ENCODE measurements around the gene PARVA.
A peak's percentile ranks its signal among the peaks of the same experiment; 100 is the strongest.

PARVA gene

DNA sequence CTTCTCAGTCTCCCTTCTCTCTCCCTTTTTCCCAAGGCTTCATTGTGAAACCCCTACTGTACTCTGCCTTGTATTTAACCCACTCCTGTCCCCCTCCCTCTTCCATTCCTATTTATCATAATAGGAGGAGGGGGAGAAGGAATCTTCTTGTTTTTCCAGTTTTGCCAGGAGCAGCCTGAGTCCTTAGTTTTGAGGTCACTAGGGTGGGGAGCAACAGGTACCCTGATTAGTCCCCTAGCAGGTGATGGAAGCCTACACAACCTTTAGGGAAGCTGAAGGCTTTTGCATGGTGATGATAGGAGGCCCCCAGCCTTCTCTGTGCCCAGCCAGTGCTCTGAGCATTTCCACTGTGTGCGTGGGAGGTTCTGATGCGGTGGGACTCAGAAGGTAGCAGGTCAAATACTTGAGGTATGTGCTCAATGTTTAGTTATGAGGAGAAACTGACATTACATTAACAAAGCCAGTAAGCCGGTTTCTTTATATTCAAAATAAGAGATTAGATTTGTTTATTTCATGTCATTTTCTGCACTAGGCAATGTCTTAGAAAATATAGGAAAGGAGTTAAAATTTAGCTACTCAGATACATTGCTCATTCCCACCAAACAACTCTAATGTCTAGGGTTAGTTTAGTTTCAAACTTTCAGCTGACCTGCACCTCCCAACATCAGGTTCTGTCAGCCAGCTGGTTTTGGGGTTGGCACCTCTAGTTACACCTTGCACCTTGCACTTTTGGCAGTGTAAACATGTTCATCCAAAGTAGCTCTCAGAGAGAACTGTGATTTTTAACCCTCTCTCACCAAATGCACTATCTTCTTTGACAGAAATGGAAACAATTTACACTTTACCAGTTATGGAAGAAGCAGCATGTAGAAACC is 26.0 kb downstream of the PARVA start:
- no peak for DNase-seq (ENCODE audit: extremely low read depth in 1 of 2, low read depth in 1 of 2)

DNA sequence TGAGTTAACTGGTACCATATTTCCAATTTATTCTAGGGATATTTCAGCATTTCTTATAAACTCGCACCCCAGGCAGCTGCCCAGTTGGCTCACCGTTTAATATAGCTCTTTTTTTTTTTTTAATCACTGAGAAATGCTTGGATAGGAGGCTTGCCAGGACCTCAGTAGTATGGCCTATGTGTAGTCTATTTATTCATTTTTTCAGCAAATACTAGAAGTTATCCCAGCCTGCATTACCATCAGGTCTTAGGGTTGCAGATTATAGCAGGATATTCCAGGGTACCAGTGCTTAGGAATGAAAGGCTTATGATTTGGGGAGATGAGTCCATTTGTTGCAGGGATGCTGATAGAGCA is 26.6 kb downstream of the PARVA start:
- no peak for DNase-seq (ENCODE audit: extremely low read depth in 1 of 2, low read depth in 1 of 2)

DNA sequence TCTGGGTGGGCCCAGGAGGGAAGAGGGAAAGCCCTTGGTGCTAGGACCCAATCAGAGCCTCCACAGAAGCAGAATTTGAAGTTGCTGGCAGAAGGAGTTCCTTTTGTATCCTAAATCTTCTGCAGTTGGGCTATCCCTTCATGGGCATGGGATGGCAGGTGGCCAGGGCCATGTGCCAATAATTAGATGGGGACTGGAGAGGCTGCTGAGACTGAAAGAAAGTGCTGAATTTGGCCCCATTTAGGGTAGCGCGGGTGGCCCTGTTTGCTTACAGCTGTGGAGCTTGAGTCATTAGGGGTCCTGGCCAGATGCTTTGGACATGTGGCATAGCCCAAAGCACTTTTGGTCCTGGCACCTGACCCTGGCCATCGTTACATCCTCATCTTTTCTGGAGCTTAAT is 27.1 kb downstream of the PARVA start:
- no peak for DNase-seq (ENCODE audit: extremely low read depth in 1 of 2, low read depth in 1 of 2)

DNA sequence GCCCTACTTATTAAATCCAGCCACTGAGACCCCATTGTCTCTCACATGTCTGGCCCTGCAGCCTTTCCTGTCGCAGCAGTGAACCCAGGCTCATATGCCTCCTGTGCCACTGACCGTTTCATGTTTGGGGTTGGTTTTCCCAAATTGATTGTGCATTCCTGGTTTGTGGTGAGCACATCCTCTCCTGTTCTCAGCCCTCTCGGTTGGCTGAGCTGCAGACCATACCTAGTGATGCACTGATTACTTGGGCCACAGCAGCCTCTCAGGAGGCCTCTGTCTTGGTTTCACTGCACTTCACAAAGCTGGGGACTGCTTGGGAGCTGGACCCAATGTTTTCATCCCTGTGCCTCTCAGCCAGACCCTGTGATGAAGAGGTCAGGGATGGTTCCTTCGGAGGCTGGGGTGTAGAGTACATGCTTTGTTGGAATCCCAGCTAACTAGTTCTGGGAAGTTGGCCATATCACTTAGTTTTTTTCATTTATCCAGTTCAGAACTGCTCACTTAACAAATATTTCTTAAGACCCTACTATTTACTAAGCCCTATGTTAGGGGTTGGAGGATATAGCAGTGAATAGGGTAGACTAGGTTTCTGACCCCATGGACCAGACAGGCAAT is 30.9 kb downstream of the PARVA start:
- DNase-seq (ENCODE audit: extremely low read depth in 1 of 2, low read depth in 1 of 2) = no peak

DNA sequence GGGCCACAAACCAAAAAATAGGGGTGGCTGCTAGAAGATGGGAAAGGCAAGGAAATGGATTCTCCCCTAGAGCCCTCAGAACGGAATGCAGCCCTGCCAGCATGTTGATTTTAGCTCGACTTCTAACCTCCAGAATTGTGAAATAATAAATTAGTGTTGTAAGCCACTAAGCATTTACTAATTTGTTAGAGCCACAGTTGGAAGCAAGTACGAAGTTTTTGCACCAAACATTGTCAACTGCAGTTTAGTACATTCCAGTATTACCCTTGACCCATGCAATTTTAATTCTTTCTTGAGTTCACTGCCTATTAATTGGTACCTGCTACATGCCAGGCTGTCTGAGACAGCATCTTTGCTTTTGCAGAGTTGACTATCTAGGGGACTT is 32.2 kb downstream of the PARVA start:
- no peak for DNase-seq (ENCODE audit: extremely low read depth in 1 of 2, low read depth in 1 of 2)

DNA sequence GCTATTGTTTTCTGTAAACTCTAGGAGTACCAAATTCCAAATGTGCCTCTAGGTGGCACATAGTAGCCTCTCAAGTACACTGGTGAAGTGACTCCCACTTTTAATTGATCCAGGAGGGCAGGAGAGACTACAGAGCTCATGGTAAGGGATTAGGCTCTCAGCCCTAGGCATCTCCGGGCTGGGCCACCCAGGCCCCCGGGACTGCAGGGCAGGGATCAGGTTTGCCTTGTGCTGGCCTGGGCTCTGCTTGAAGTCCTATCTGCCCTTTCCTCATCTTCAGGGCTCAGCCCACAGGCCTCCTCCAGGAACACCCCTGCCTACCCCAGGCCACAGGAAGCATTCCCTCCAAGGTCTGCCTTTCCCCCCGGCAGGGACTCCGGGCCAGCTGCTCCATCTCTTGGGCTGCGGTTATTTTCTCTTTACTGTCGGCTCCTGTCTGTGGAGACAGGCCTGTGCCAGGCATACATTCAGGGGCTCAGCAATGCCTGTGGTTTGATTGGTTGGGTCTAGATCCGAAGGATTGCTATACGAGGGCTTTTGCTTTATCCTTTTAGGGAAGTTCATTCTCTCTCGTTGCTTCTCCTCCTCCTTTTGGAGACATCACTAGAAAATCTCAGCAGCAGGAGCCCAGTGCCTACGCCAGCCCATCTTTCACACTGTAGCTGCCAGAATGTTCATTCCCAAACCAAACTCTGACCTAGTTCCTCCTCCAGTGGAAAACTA is 32.8 kb downstream of the PARVA start:
- DNase-seq (ENCODE audit: extremely low read depth in 1 of 2, low read depth in 1 of 2) = no peak

DNA sequence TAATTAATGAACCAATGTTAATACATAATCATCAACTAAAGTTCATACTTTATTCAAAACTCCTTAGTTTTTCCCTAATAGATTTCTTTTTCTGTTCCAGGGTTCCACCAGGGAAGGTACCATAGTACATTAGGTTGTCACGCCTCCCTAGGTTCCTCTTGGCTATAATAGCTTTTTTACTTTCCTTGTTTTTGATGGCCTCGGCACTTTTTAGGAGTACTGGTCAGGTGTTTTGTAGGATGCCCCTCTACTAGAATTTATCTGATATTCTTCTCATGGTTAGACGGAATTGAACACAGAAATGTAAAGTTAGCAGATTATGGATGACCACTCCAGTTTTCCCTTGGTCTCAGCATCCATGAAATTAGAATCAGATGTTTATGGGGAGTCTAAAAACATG is 34.0 kb downstream of the PARVA start:
- DNase-seq (ENCODE audit: extremely low read depth in 1 of 2, low read depth in 1 of 2) = no peak

DNA sequence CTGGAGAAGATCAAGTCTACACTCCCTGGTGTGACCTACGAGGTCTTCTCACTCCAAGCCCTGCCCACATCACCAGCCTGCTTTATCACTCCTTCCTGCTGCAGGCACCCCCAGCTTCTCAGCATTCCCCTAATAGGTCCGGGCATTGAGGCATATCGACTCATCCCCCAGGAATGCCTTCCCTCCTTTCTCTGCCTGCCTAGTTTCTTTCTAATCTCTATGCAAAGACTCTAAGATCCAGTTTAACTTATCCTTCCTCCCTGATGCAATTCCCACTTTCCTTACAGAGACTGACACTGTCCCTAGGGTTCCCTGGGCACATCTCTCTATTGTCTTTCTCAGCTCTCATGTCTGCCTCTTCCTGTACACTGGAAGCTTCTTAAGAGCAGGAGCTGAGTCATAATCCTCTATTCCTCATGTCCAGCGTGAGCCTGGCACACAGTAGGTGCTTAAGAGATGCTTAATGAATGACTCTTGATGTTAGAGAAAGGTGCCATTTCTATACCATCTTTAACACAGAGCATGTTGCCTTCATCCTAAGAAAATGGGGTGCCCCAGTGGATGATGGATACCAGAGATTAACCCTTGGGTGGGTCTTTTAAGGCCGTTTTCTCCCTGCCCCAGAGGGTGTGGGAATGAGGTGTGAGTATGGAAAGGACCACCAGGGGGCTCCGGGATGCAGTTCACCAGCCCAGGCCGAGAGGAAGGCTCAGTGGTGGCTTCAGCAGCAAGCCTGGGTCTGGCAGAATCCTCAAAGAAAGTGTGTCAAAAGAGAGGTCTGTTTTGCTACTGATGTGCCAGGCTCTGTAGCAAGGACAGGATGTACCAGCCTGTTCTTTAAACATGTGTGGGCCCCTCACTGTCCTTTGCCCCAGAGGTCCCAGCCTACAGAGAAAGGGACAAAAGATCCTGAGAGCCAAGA is 34.7 kb downstream of the PARVA start:
- DNase-seq (ENCODE audit: extremely low read depth in 1 of 2, low read depth in 1 of 2) = peak; percentile 6 to 7

DNA sequence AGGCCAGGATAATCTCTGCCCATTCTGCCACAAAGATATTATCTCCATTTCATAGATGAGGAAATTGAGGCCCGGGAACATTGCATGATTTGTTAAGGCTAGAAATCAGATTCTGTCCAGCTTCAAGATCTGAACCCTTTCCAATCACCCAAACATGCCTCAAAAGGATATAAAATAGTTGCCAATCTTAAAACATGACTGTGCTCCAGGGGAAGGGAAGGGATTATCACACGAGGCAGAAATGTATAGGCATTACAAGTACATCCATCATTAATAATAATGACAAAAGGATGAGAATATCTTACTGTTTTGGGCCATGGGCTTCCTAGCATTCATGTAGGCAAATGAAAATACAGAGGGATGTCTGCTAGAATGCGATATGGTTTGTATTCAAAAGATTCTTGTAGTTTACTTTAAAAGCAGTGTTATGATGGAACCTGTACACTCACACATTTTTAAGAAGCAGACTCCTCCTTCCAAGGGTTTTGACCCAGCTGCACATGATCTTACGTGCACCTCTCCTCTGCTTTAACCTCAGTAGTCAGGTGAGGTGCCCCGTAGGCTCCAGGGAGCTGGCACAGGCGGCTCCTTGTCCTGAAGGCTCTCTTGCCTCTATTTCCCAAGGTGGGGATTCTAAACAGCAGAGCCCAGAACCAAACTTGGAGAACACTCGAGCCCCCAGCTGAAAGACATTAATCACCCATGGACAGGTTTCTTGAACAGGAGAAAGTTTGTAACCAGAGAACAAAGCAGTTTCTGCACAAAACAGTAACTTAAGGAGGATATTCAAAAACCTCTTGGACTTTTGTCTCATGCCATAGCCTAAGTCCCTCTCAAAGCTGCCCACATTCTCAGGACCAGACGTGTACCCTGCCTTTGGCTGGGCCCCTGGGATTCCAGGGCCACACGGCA is 36.0 kb downstream of the PARVA start:
- DNase-seq (ENCODE audit: extremely low read depth in 1 of 2, low read depth in 1 of 2) = no peak

DNA sequence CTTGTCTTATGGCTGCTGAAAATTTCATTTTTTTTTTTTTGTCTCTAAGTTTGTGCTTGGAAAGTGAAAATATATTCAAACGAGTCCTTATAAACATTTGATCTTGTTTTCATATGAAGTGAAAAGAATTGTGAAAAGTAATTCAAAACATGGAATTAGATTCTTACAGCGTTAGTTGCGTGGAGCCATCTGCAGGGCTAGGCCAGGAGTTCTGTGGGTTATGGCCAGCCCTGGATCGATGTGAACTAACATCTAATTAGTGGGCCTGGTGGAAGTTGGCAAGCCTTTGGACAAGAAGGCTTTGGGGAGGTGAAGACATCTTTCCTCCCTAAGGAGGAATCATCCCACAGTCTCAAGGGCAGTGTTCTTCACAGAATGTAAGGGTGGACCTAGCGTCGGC is 37.2 kb downstream of the PARVA start:
- DNase-seq (ENCODE audit: extremely low read depth in 1 of 2, low read depth in 1 of 2) = no peak

DNA sequence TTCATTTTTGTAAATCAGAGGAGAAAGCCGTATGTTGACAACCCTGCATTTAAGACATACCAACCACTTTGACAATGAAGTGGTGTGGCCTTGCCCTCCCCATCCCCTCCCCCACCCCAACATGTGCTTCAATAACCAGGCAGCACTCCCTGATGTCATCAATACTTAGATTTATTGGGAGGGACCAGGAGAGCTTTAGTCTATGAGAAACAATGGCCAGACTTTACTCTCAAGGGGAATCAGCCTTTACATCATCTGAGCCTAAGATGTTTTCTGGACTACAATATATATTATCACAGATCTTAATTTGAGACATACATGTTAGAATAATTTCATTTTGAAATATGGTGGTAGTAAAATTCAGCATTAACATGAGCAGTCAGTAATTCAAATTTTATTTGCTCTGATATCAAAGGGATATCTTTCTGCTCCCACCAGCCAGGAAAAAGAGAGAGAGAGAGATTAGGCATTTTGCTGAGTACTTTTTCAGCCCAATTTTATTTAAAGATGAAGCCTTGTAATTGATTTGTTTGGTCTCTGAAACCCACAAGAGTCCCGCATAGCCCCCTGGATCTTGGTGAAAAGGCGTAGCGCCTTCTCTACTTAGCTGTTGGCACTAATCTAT is 38.1 kb downstream of the PARVA start:
- DNase-seq (ENCODE audit: extremely low read depth in 1 of 2, low read depth in 1 of 2) = no peak

DNA sequence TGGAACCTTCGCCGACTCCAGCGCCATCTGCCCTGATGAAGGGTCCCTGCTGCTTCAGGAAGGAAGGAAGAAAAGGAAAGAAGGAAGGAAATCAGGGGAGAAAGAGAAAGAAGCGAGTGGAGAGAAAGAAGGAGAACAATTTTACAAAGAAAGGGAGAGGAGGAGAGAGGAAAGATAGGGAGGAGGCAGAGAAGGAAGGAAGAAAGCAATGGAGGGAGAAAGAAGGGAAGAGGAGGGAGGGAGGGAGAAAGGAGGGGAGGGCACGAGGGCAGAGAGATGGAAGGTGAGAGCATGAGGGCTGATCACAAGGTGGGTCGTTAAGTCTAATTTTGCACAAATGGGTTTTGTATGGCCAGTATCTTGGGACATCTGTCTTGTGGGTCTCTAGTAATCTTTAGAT is 39.2 kb downstream of the PARVA start:
- DNase-seq (ENCODE audit: extremely low read depth in 1 of 2, low read depth in 1 of 2) = no peak

DNA sequence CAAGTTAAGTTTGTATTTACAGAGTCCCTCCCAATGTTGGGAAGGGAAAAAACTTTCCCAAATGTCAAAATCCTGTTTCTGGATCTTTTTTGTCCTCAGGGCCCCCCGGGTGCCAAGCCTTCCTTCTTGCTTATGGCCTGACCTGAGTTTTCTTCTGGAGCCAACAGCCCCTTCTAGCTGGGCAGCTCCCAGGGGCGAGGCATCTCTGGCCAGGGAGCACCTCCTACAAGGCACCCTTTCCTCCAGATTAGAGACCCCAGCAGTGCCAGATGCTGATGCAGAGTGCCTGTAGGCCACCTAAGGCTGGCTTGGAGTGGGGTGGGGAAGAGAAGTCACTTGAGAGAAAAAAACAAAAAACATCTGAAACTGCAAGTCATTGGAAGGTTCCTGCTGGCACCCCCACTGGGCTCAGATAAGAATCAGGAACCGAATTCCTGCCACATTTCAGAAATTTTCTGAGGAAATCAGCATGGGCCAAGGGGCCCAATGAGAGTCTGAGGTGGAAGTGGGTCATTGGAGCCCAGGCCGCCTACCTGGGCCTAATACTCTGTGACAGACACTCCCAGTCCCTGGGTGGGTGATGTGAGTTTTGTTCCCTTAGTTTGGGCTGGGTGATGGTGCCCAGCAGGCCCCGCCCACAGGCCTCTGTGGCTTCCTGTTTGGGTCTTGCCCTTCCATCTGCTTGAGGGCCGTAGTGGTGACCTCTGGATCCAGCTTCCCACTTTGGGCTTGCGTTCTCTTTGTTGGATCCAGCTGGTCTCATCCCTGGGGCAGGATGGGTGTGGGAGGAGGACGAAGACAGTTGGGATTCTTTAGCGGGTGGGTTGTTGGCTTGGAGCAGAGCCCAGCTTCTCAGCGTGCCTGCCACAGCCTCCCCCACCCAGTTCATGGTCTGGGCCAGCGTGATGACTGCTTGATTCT is 40.6 kb downstream of the PARVA start:
- no peak for DNase-seq (ENCODE audit: extremely low read depth in 1 of 2, low read depth in 1 of 2)

DNA sequence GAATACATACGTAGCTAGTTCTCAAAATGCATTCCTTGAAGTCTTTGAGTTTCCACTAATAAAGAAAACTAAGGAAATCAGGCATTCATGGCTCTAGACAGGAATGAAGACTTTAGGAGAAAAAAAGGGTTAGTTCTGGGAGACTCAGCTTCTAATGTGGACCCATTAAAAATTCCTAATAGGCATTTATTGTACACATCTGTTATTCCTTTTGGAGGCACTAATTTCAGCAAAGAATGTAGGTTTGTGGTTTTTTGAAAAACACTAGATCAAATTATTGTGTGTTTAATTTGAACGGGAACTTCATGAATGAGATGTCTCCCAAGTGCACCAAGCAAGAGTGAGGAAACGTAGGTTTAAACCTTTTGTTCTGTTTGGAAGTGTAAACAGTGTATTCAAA is 42.7 kb downstream of the PARVA start:
- no peak for DNase-seq (ENCODE audit: extremely low read depth in 1 of 2, low read depth in 1 of 2)

DNA sequence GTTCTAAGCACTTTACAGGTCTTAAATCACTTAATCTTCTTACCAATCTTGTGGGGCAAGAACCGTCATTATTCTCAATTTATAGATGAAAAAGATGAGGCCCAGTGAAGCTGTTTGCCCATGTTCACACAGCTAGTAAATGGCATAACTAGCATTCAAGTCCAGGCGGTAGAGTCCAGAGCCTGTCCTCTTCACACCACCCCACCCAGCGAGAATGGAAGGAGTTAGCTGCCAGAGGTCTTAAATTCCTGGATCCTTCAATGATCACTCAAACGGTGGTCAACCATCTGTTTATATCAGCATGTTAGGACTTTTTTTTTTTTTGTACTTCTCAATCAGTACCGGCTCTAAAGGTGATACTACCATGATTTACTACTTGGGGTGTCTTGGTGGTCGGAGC is 43.3 kb downstream of the PARVA start:
- DNase-seq (ENCODE audit: extremely low read depth in 1 of 2, low read depth in 1 of 2) = no peak

DNA sequence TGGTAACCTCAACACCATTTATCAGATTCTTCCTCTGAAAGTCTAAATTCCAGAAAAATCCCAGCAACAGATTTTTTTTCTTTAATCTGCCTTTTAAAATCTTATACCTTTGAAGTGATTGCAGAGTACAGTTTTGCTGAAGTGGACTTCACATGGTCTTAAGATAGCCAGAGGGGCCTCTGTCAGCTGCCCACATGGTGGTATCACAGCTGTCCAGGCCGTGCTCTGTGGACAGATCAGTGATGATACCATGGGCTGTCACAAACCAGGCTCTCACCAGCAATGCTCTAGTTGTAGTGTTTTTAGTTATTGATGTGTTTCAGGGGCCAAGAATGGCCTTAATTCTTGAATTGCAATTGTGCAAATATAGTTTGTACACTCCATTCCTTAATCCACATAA is 44.0 kb downstream of the PARVA start:
- DNase-seq (ENCODE audit: extremely low read depth in 1 of 2, low read depth in 1 of 2) = no peak

DNA sequence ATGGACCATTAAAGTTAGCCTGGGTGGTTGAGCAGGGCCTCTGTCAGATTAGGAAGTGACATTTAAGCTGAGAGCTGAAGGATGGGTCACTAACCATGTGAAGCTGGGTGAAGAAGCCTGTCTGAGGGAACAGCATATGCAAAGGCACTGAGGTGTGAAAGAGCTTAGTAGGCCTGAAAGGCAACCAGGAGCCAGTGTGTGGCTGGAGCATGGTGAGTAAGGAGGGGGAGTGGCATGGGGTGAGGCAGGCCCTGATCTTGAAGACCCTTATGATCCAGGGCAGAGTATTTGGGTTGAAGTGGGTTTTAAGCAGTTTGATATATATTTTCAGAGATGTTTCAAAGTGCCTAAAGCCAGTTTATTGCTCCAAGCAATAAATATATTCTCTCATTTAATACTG is 48.8 kb downstream of the PARVA start:
- no peak for DNase-seq (ENCODE audit: extremely low read depth in 1 of 2, low read depth in 1 of 2)

DNA sequence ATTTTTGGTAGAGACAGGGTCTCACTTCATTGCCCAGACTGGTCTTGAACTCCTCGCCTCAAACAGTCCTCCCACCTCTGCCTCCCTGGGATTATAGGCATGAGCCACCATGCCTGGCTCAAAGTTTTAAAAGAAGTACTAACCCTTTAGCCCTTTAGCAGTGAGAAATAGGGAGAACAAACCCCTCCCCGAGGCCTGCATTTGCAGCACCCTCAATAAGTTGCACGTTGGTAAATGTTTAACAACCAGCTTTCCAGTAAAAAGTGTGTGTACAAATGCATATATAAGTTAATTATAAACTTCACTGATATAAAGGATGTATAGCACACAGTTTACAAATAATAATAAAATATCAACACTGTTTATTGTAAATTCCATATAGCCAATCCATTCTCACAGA is 51.8 kb downstream of the PARVA start:
- no peak for DNase-seq (ENCODE audit: extremely low read depth in 1 of 2, low read depth in 1 of 2)

DNA sequence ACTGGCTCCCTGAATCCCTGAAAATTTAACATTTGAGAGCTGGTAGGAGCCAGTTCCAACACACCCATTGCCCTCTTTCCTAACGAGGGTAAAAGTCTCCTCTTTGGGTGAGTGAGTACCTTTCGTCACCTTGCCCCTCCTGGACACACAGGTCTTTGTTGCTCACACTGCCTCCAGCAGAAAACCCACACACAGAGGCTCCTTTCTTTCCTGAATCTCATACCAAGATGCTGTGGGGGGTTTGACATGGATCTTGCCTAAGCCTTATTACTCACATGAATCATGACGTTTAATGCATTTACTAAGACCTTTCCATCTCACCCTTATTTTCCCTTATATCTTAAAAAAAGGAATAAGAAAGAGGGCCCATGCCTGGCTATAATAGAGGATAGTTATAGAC is 53.0 kb downstream of the PARVA start:
- DNase-seq (ENCODE audit: extremely low read depth in 1 of 2, low read depth in 1 of 2) = no peak

All from stimulated activated CD8-positive, alpha-beta memory T cell treated with anti-CD3 and anti-CD28 coated beads, Interleukin-7, amount 100 ng/mL, for 48 hours (primary cell).